ENCODE data around the gene PHC3. TPM values are rescaled to one million over a fixed set of nuclear protein-coding genes. Genes with fewer than 3 reads are reported as not detected.
A peak's percentile ranks its signal among the peaks of the same experiment; 100 is the strongest.
"Not testable (repeated sequence)": the region's sequence is repeated elsewhere in the genome, so short reads cannot be mapped to it uniquely, and the experiment has no call there.

PHC3 gene
- total RNA-seq, 1 experiment from 2014 or later, result 55.4 TPM

DNA sequence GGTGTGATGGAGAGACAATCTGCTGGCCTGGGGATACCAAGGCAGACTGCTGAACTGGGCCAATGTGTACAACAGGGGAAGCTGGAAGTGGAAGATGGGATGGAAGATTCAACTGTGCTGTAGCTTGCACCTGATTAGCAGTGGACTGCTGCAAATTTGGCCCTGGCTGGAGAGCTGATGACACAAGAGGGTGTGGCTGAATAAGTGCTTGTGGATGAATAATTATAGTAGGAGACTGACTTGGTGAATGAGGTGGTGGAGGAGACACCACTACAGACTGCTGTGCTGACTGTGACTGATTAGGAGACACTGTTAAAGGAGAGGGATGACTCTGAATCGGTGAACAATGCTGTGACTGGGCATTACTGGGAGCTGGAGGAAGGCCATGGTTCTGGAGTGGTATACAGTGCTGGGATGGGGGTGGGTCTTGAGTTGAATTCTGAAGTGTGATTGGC is 52.5 kb downstream of the PHC3 start:
- Histone ChIP-seq H3K36me3 (ENCODE audit: insufficient read depth, low read length, poor library complexity, severe bottlenecking) (peaks cover 32% of the 10 kb centered on the region), H3K27me3 (replicated peaks; ENCODE audit: insufficient read depth, low read depth, low read length, poor library complexity) (no peaks in the 10 kb centered on the region), H3K4me1 (ENCODE audit: insufficient read depth, low read length, poor library complexity, severe bottlenecking) (peaks cover 33% of the 10 kb centered on the region), H3K27ac (ENCODE audit: low read depth, low read length, poor library complexity, severe bottlenecking) (peak overlapping the region; percentile 61), H3K9me3 (ENCODE audit: low read depth, low read length, poor library complexity, severe bottlenecking) (no peaks in the 10 kb centered on the region), H3K4me3 (ENCODE audit: low read depth, low read length, poor library complexity, severe bottlenecking) (no peak overlapping the region)
- ChIA-PET CTCF (interaction anchor here (0.5 to 0.8 kb wide), 2 partner anchors 11 to 65 kb away, joined by 4 to 6 read pairs; no protein-coding TSS in a partner anchor), POLR2A (ENCODE audit: low non-redundant PET) (no interaction called here)
- TF ChIP-seq, protein P1, sequence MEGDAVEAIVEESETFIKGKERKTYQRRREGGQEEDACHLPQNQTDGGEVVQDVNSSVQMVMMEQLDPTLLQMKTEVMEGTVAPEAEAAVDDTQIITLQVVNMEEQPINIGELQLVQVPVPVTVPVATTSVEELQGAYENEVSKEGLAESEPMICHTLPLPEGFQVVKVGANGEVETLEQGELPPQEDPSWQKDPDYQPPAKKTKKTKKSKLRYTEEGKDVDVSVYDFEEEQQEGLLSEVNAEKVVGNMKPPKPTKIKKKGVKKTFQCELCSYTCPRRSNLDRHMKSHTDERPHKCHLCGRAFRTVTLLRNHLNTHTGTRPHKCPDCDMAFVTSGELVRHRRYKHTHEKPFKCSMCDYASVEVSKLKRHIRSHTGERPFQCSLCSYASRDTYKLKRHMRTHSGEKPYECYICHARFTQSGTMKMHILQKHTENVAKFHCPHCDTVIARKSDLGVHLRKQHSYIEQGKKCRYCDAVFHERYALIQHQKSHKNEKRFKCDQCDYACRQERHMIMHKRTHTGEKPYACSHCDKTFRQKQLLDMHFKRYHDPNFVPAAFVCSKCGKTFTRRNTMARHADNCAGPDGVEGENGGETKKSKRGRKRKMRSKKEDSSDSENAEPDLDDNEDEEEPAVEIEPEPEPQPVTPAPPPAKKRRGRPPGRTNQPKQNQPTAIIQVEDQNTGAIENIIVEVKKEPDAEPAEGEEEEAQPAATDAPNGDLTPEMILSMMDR (conservative IDR thresholded peaks at IDR 0.05; ENCODE audit: low read depth, low read length), result no peak
- TF ChIP-seq EZH2 (IDR thresholded peaks at IDR 0.05; ENCODE audit: borderline replicate concordance, low read depth, low read length, poor library complexity, severe bottlenecking), result no peak
- DNase-seq (ENCODE audit: low spot score), result peak; percentile 24
- intact Hi-C loops (cut with micrococcal nuclease; ENCODE audit: unreplicated experiment), result no loop called here
- TSS peak; percentile 19 for BruUV-seq (replicated peaks)

DNA sequence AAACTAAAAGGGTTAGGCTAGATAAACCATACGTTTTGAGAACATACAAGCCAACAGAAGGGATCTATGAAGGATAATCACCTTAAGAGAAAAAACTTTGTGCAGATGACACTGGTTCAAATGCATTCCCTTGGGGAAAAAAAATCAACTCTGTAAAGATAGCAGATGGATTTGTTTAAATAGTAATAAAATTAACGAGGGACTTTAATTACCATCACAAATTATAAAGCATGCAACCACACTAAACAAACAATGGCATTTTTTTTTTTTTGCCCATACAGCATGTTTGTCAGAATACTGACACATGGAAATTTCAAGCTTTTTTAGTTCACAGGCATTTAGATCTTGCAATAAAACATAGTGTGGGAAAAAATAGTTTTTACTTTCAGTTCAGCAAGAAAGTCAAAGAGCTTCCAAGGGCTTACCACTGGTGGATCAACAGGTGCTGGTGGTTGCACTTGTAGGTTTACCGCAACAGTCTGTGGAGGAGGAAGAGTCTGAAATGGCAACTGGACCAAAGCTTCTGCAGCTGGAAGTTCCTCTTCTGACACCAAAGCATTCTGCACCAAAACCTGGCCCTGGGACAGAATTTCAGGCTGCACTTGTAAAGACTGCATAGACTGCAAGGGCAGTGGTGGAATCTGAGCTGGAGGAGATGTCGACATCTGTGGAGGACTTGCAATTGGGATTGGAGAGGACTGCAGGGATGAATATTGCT is 53.1 kb downstream of the PHC3 start:
- TF ChIP-seq, protein P1 (conservative IDR thresholded peaks at IDR 0.05; ENCODE audit: low read depth, low read length), result no peak
- TF ChIP-seq EZH2 (IDR thresholded peaks at IDR 0.05; ENCODE audit: borderline replicate concordance, low read depth, low read length, poor library complexity, severe bottlenecking), result no peak

DNA sequence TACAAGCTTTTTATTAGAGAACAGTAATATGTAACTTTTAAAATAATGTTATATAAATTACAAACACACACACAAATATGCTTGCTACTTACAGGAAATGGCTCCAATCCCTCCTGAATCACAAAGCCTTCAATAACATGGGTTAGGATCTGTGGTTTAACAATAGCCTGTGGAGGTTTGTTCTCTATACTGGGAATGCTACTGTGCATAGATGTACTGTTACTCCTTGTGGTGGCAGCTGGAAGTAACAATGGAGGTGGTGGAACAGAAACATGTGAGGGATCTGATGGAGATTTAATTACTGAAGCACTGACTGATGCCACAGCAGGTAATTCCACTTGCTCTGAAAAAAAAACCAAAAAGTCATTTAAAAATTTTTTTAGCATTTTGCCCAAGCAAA is 64.4 kb downstream of the PHC3 start:
- peaks cover 59% of the 10 kb centered on the region for H3K36me3 ChIP-seq (ENCODE audit: insufficient read depth, low read length, poor library complexity, severe bottlenecking)
- H3K27ac ChIP-seq (ENCODE audit: low read depth, low read length, poor library complexity, severe bottlenecking), result no peak overlapping the region
- ChIA-PET CTCF (no interaction called here), POLR2A (ENCODE audit: low non-redundant PET) (no interaction called here)
- H3K27me3 ChIP-seq (replicated peaks; ENCODE audit: insufficient read depth, low read depth, low read length, poor library complexity), result no peaks in the 10 kb centered on the region
- peak; percentile 45 for DNase-seq (ENCODE audit: low spot score)
- intact Hi-C loops (cut with micrococcal nuclease; ENCODE audit: unreplicated experiment), result no loop called here
- no peak overlapping the region for H3K4me3 ChIP-seq (ENCODE audit: low read depth, low read length, poor library complexity, severe bottlenecking)
- TF ChIP-seq, protein P1 (conservative IDR thresholded peaks at IDR 0.05; ENCODE audit: low read depth, low read length), result peak; percentile 35; the same call in 1 of the 2 replicates
- no peak for TF ChIP-seq EZH2 (IDR thresholded peaks at IDR 0.05; ENCODE audit: borderline replicate concordance, low read depth, low read length, poor library complexity, severe bottlenecking)
- no peaks in the 10 kb centered on the region for H3K9me3 ChIP-seq (ENCODE audit: low read depth, low read length, poor library complexity, severe bottlenecking)
- peaks cover 10% of the 10 kb centered on the region for H3K4me1 ChIP-seq (ENCODE audit: insufficient read depth, low read length, poor library complexity, severe bottlenecking)
- BruUV-seq (replicated peaks), result no TSS peak

More for the DNA sequence above, 53.1 kb downstream of the PHC3 start:
- Histone ChIP-seq H3K27ac (ENCODE audit: low read depth, low read length, poor library complexity, severe bottlenecking) (peak overlapping the region; percentile 61), H3K36me3 (ENCODE audit: insufficient read depth, low read length, poor library complexity, severe bottlenecking) (peaks cover 29% of the 10 kb centered on the region), H3K27me3 (replicated peaks; ENCODE audit: insufficient read depth, low read depth, low read length, poor library complexity) (no peaks in the 10 kb centered on the region), H3K9me3 (ENCODE audit: low read depth, low read length, poor library complexity, severe bottlenecking) (no peaks in the 10 kb centered on the region), H3K4me1 (ENCODE audit: insufficient read depth, low read length, poor library complexity, severe bottlenecking) (peaks cover 33% of the 10 kb centered on the region), H3K4me3 (ENCODE audit: low read depth, low read length, poor library complexity, severe bottlenecking) (no peak overlapping the region)
- ChIA-PET POLR2A (ENCODE audit: low non-redundant PET) (no interaction called here), CTCF (interaction anchor here (0.5 to 0.8 kb wide), 2 partner anchors 11 to 65 kb away, joined by 4 to 6 read pairs; no protein-coding TSS in a partner anchor)
- no TSS peak for BruUV-seq (replicated peaks)
- intact Hi-C loops (cut with micrococcal nuclease; ENCODE audit: unreplicated experiment), result no loop called here
- peak; percentile 31 for DNase-seq (ENCODE audit: low spot score)

DNA sequence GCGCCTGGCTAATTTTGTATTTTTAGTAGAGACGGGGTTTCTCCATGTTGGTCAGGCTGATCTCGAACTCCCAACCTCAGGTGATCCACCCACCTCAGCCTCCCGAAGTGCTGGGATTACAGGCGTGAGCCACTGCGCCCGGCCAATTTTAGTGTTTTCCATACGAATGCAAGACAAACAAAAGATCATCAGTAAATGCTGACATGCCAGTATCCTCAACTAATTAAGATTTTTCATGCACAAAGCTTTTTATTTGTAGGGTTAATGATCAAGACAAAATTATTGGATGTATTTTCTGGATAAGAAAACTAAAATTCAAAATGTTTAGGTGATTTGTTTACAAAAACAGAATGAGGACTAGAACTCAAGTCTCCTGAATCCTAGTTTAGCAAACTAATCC is 67.4 kb downstream of the PHC3 start:
- CTCF ChIA-PET; intact Hi-C loops (cut with micrococcal nuclease; ENCODE audit: unreplicated experiment); DNase-seq (ENCODE audit: low spot score); H3K4me3 ChIP-seq (ENCODE audit: low read depth, low read length, poor library complexity, severe bottlenecking); POLR2A ChIA-PET (ENCODE audit: low non-redundant PET); H3K27ac ChIP-seq (ENCODE audit: low read depth, low read length, poor library complexity, severe bottlenecking); H3K27me3 ChIP-seq (replicated peaks; ENCODE audit: insufficient read depth, low read depth, low read length, poor library complexity); BruUV-seq (replicated peaks); H3K9me3 ChIP-seq (ENCODE audit: low read depth, low read length, poor library complexity, severe bottlenecking): not testable (repeated sequence)
- Histone ChIP-seq H3K4me1 (ENCODE audit: insufficient read depth, low read length, poor library complexity, severe bottlenecking) (peaks cover 37% of the 10 kb centered on the region), H3K36me3 (ENCODE audit: insufficient read depth, low read length, poor library complexity, severe bottlenecking) (peaks cover 40% of the 10 kb centered on the region)
